IPS-18a (cell line): ENCODE results near the gene GPC6.
"Not testable (repeated sequence)": the region's sequence is repeated elsewhere in the genome, so short reads cannot be mapped to it uniquely, and the experiment has no call there.

Source experiments
- H3K27ac ChIP-seq: one replicate; pipeline ENCODE4 v1.5.1; 2013; ENCODE audit warnings: low read length
- H3K27me3 ChIP-seq: one replicate; pipeline ENCODE4 v1.6.1; 2013; ENCODE audit warnings: mild to moderate bottlenecking, low read length; ENCODE audit not compliant: control insufficient read depth, insufficient read depth
- H3K36me3 ChIP-seq: one replicate; pipeline ENCODE4 v1.6.1; 2013; ENCODE audit warnings: low read depth, low read length; ENCODE audit not compliant: control insufficient read depth
- H3K4me1 ChIP-seq: one replicate; pipeline ENCODE4 v1.6.1; 2013; ENCODE audit warnings: low read depth, low read length; ENCODE audit not compliant: control insufficient read depth
- H3K4me3 ChIP-seq: one replicate; pipeline ENCODE4 v1.5.1; 2013; ENCODE audit warnings: low read length
- H3K9ac ChIP-seq: one replicate; pipeline ENCODE4 v1.6.1; 2013; ENCODE audit warnings: mild to moderate bottlenecking, low read length, moderate library complexity
- H3K9me3 ChIP-seq: one replicate; pipeline ENCODE4 v1.6.1; 2013; ENCODE audit warnings: low read depth, low read length; ENCODE audit not compliant: control insufficient read depth

Gene GPC6

GRCh38 chr13:93496117-93496516 lies 269.5 kb downstream of the GPC6 start:
- not testable (repeated sequence) for H3K4me3 ChIP-seq, H3K27ac ChIP-seq, H3K36me3 ChIP-seq, H3K9me3 ChIP-seq, H3K9ac ChIP-seq, H3K27me3 ChIP-seq, H3K4me1 ChIP-seq

- Histone ChIP-seq H3K9me3 (no peaks in the 10 kb centered on the region), H3K9ac (no peak overlapping the region)
These were observed 270.5 kb downstream of the GPC6 start for GRCh38 chr13:93496985-93497673.

GRCh38 chr13:93499991-93500390 lies 273.4 kb downstream of the GPC6 start:
- Histone ChIP-seq H3K9ac (no peak overlapping the region), H3K4me1 (peaks cover 9% of the 10 kb centered on the region), H3K27me3 (no peaks in the 10 kb centered on the region), H3K27ac (no peak overlapping the region), H3K4me3 (no peak overlapping the region), H3K9me3 (no peaks in the 10 kb centered on the region), H3K36me3 (no peaks in the 10 kb centered on the region)

More at GRCh38 chr13:93496985-93497673, 270.5 kb downstream of the GPC6 start:
- H3K4me3 ChIP-seq: no peak overlapping the region
- H3K27ac ChIP-seq: no peak overlapping the region
- H3K36me3 ChIP-seq: no peaks in the 10 kb centered on the region
- H3K27me3 ChIP-seq: no peaks in the 10 kb centered on the region
- H3K4me1 ChIP-seq: peaks cover 9% of the 10 kb centered on the region

GRCh38 chr13:93502071-93502470 lies 275.5 kb downstream of the GPC6 start:
- H3K36me3 ChIP-seq: no peaks in the 10 kb centered on the region
- no peaks in the 10 kb centered on the region for H3K9me3 ChIP-seq
- no peak overlapping the region for H3K27ac ChIP-seq
- peaks cover 2% of the 10 kb centered on the region for H3K4me1 ChIP-seq
- no peak overlapping the region for H3K9ac ChIP-seq
- H3K27me3 ChIP-seq: no peaks in the 10 kb centered on the region
- no peak overlapping the region for H3K4me3 ChIP-seq

GRCh38 chr13:93502987-93503615 lies 276.5 kb downstream of the GPC6 start:
- H3K4me1 ChIP-seq: no peaks in the 10 kb centered on the region
- H3K36me3 ChIP-seq: no peaks in the 10 kb centered on the region
- no peak overlapping the region for H3K27ac ChIP-seq
- no peak overlapping the region for H3K9ac ChIP-seq
- H3K27me3 ChIP-seq: no peaks in the 10 kb centered on the region
- no peaks in the 10 kb centered on the region for H3K9me3 ChIP-seq
- H3K4me3 ChIP-seq: no peak overlapping the region

GRCh38 chr13:93505104-93505952 lies 278.7 kb downstream of the GPC6 start:
- Histone ChIP-seq H3K4me3 (no peak overlapping the region), H3K27me3 (no peaks in the 10 kb centered on the region), H3K4me1 (peaks cover 13% of the 10 kb centered on the region), H3K9ac (no peak overlapping the region), H3K36me3 (no peaks in the 10 kb centered on the region), H3K27ac (no peak overlapping the region), H3K9me3 (no peaks in the 10 kb centered on the region)

GRCh38 chr13:93511011-93511410 lies 284.4 kb downstream of the GPC6 start:
- no peaks in the 10 kb centered on the region for H3K9me3 ChIP-seq
- no peak overlapping the region for H3K27ac ChIP-seq
- no peak overlapping the region for H3K4me3 ChIP-seq
- no peaks in the 10 kb centered on the region for H3K36me3 ChIP-seq
- no peak overlapping the region for H3K9ac ChIP-seq
- peaks cover 16% of the 10 kb centered on the region for H3K4me1 ChIP-seq
- H3K27me3 ChIP-seq: no peaks in the 10 kb centered on the region

GRCh38 chr13:93515267-93515666 lies 288.7 kb downstream of the GPC6 start:
- Histone ChIP-seq H3K4me3 (no peak overlapping the region), H3K4me1 (peaks cover 16% of the 10 kb centered on the region), H3K36me3 (no peaks in the 10 kb centered on the region), H3K27ac (no peak overlapping the region), H3K27me3 (no peaks in the 10 kb centered on the region), H3K9me3 (no peaks in the 10 kb centered on the region), H3K9ac (no peak overlapping the region)

- Histone ChIP-seq H3K36me3 (no peaks in the 10 kb centered on the region), H3K27me3 (no peaks in the 10 kb centered on the region), H3K27ac (no peak overlapping the region), H3K4me1 (peaks cover 20% of the 10 kb centered on the region), H3K9me3 (no peaks in the 10 kb centered on the region), H3K9ac (no peak overlapping the region), H3K4me3 (no peak overlapping the region)
These were observed 291.1 kb downstream of the GPC6 start for GRCh38 chr13:93517658-93518057.

GRCh38 chr13:93521307-93521706 lies 294.7 kb downstream of the GPC6 start:
- Histone ChIP-seq H3K9me3 (no peaks in the 10 kb centered on the region), H3K36me3 (no peaks in the 10 kb centered on the region), H3K27me3 (no peaks in the 10 kb centered on the region), H3K9ac (no peak overlapping the region), H3K4me3 (no peak overlapping the region), H3K27ac (no peak overlapping the region), H3K4me1 (peaks cover 43% of the 10 kb centered on the region)

- no peaks in the 10 kb centered on the region for H3K36me3 ChIP-seq
- H3K27me3 ChIP-seq: no peaks in the 10 kb centered on the region
- no peak overlapping the region for H3K9ac ChIP-seq
- no peak overlapping the region for H3K27ac ChIP-seq
- H3K4me3 ChIP-seq: no peak overlapping the region
- H3K4me1 ChIP-seq: peaks cover 51% of the 10 kb centered on the region
- no peaks in the 10 kb centered on the region for H3K9me3 ChIP-seq
These were observed 295.9 kb downstream of the GPC6 start for GRCh38 chr13:93522501-93522900.
